ENCODE measurements around the gene S100A11. TPM values are rescaled to one million over a fixed set of nuclear protein-coding genes. Genes with fewer than 3 reads are reported as not detected.
"Not testable (repeated sequence)": the region's sequence is repeated elsewhere in the genome, so short reads cannot be mapped to it uniquely, and the experiment has no call there.

The S100A11 gene
- total RNA-seq (2014; rRNA removed; shearing (Covaris generic); ENCODE audit: low replicate concordance) = 309 and 455 TPM in 2 replicates

GRCh38 chr1:152036267-152037216, at the start of gene S100A11:
TSS of gene S100A11 (minus strand) at chr1:152037004. CDS start at chr1:152036915, 89 bp downstream.
- DNase-seq (ENCODE audit: low read depth) = peak; percentile 76
- in situ Hi-C loops (cut with HindIII; ENCODE audit: low pct_unique_long_range_greater_than_20kb, low sequenced_read_pairs) = no loop called here

- in situ Hi-C loops (cut with HindIII; ENCODE audit: low pct_unique_long_range_greater_than_20kb, low sequenced_read_pairs) = no loop called here
- DNase-seq (ENCODE audit: low read depth) = no peak
These were observed 48.0 kb upstream of the S100A11 start for GRCh38 chr1:152084853-152085252.

GRCh38 chr1:152081026-152081425, 44.2 kb upstream of the S100A11 start:
- DNase-seq (ENCODE audit: low read depth); in situ Hi-C loops (cut with HindIII; ENCODE audit: low pct_unique_long_range_greater_than_20kb, low sequenced_read_pairs): not testable (repeated sequence)

- DNase-seq (ENCODE audit: low read depth); in situ Hi-C loops (cut with HindIII; ENCODE audit: low pct_unique_long_range_greater_than_20kb, low sequenced_read_pairs): not testable (repeated sequence)
These were observed 43.7 kb upstream of the S100A11 start for GRCh38 chr1:152080494-152080893.

GRCh38 chr1:152078831-152079441, 42.1 kb upstream of the S100A11 start:
- DNase-seq (ENCODE audit: low read depth) = no peak
- in situ Hi-C loops (cut with HindIII; ENCODE audit: low pct_unique_long_range_greater_than_20kb, low sequenced_read_pairs) = no loop called here

GRCh38 chr1:152072311-152072710, 35.5 kb upstream of the S100A11 start:
- in situ Hi-C loops (cut with HindIII; ENCODE audit: low pct_unique_long_range_greater_than_20kb, low sequenced_read_pairs) = no loop called here
- no peak for DNase-seq (ENCODE audit: low read depth)

- no peak for DNase-seq (ENCODE audit: low read depth)
- in situ Hi-C loops (cut with HindIII; ENCODE audit: low pct_unique_long_range_greater_than_20kb, low sequenced_read_pairs) = no loop called here
These were observed 34.3 kb upstream of the S100A11 start for GRCh38 chr1:152071123-152071522.

GRCh38 chr1:152067929-152068328, 31.1 kb upstream of the S100A11 start:
- in situ Hi-C loops (cut with HindIII; ENCODE audit: low pct_unique_long_range_greater_than_20kb, low sequenced_read_pairs) = no loop called here
- no peak for DNase-seq (ENCODE audit: low read depth)

- in situ Hi-C loops (cut with HindIII; ENCODE audit: low pct_unique_long_range_greater_than_20kb, low sequenced_read_pairs) = no loop called here
- no peak for DNase-seq (ENCODE audit: low read depth)
These were observed 30.3 kb upstream of the S100A11 start for GRCh38 chr1:152067150-152067549.

GRCh38 chr1:152061952-152062351, 25.1 kb upstream of the S100A11 start:
- in situ Hi-C loops (cut with HindIII; ENCODE audit: low pct_unique_long_range_greater_than_20kb, low sequenced_read_pairs) = no loop called here
- DNase-seq (ENCODE audit: low read depth) = no peak

GRCh38 chr1:152053375-152053774, 16.6 kb upstream of the S100A11 start:
- in situ Hi-C loops (cut with HindIII; ENCODE audit: low pct_unique_long_range_greater_than_20kb, low sequenced_read_pairs) = no loop called here
- no peak for DNase-seq (ENCODE audit: low read depth)

- in situ Hi-C loops (cut with HindIII; ENCODE audit: low pct_unique_long_range_greater_than_20kb, low sequenced_read_pairs) = no loop called here
- DNase-seq (ENCODE audit: low read depth) = peak; percentile 74
These were observed 15.8 kb upstream of the S100A11 start for GRCh38 chr1:152052606-152053005.

- in situ Hi-C loops (cut with HindIII; ENCODE audit: low pct_unique_long_range_greater_than_20kb, low sequenced_read_pairs) = no loop called here
- peak; percentile 70 for DNase-seq (ENCODE audit: low read depth)
These were observed 14.3 kb upstream of the S100A11 start for GRCh38 chr1:152050886-152051675.

GRCh38 chr1:152049291-152050083, 12.7 kb upstream of the S100A11 start:
- in situ Hi-C loops (cut with HindIII; ENCODE audit: low pct_unique_long_range_greater_than_20kb, low sequenced_read_pairs) = no loop called here
- DNase-seq (ENCODE audit: low read depth) = no peak

GRCh38 chr1:152048416-152049009, 11.7 kb upstream of the S100A11 start:
- in situ Hi-C loops (cut with HindIII; ENCODE audit: low pct_unique_long_range_greater_than_20kb, low sequenced_read_pairs) = no loop called here
- DNase-seq (ENCODE audit: low read depth) = peak; percentile 98

GRCh38 chr1:152047730-152048415, 11.1 kb upstream of the S100A11 start:
- in situ Hi-C loops (cut with HindIII; ENCODE audit: low pct_unique_long_range_greater_than_20kb, low sequenced_read_pairs) = no loop called here
- peak; percentile 100 for DNase-seq (ENCODE audit: low read depth)

- DNase-seq (ENCODE audit: low read depth) = no peak
- in situ Hi-C loops (cut with HindIII; ENCODE audit: low pct_unique_long_range_greater_than_20kb, low sequenced_read_pairs) = no loop called here
These were observed 10.6 kb upstream of the S100A11 start for GRCh38 chr1:152047413-152047729.

Measured in Caki2 (cell line).